ENCODE data around the gene SLC49A3.
"Not testable (repeated sequence)": the region's sequence is repeated elsewhere in the genome, so short reads cannot be mapped to it uniquely, and the experiment has no call there.

Gene SLC49A3

GRCh38 chr4:688854-689681 is at the start of gene SLC49A3:
Gene SLC49A3 (minus strand): TSS chr4:689151. CDS start chr4:689127, 24 bp downstream.
- no peak for DNase-seq

DNA sequence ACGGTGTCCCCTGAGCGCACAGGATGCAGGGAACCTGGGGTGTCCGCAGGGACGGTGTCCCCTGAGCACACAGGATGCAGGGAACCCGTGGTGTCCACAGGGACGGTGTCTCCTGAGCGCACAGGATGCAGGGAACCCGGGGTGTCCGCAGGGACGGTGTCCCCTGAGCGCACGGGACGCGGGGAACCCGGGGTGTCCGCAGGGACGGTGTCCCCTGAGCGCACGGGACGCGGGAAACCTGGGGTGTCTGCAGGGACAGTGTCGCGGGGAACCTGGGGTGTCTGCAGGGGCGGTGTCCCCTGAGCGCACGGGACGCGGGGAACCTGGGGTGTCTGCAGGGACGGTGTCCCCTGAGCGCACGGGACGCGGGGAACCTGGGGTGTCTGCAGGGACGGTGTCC is 47.6 kb upstream of the SLC49A3 start:
- not testable (repeated sequence) for DNase-seq

DNA sequence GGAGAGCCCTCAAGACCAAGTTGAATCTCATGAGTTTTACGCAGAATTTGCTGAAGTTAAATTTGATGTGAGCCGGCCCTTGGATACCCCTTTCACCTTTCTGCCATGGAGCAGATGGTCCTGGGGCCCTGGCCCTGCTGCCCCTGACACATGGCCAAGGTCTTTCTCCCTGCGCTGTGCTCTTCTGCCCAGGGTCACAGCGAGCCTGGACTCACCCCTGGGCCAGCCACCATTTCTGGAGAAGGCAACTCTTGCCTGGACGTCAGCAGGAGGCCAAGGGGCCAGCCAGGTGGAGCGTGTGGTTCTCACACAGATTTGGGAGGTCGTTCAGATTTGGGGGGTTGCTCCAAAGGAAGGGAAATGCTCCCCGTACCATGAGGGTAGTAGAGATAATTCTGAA is 46.6 kb upstream of the SLC49A3 start:
- DNase-seq: no peak

DNA sequence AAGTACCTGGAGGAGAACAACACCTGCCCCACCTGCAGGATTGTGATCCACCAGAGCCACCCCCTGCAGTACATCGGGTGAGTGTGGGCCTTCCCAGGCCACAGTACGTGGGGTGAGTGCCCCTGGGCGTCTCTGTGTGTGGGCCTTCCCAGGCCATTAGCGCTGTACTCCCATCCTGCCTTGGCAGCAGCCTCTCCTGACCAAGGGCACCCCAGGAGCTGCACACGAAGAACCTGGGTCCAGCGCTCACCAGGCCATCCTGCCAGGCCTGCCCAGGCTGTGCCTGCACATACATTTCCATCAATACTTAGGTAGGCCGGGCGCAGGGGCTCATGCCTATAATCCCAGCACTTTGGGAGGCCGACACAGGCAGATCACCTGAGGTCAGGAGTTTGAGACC is 46.0 kb upstream of the SLC49A3 start:
- DNase-seq: no peak

- DNase-seq: no peak
Measured at GRCh38 chr4:734075-734474, 45.1 kb upstream of the SLC49A3 start.

DNA sequence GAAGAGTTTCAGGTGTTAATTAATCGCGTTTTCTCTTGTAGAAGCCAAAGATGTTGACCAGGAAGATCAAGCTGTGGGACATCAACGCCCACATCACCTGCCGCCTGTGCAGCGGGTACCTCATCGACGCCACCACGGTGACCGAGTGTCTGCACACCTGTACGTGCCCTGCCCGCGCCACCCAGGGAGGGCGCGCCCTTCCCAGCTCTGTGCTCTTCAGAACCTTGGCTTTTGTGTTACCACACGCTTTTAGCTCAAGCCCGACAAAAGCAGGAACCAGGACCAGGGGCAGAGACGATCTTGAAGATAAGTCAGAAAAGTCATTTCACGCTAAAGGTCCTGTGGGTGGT is 44.7 kb upstream of the SLC49A3 start:
- no peak for DNase-seq

- DNase-seq: no peak
Measured at GRCh38 chr4:732911-733630, 44.1 kb upstream of the SLC49A3 start.

DNA sequence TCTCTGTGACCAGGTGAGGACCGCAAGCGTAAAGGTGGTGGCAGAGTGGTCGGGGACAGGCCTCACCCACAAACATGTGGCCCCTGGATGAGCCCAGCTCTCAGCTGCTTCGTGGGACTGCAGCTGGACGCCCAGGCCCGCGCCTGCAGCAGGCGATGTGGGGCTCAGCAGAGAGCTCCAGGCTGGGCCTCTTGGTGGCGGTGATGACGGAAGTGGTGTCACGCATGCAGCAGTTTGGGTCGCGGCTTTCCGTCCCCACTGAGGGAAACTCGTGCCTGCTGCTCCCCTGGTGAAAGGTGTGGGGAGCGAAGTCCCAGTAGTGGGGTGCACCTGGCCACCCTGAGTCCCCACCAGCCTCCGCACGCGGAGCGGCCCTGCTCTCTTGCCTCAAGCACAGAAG is 43.5 kb upstream of the SLC49A3 start:
- DNase-seq: no peak

DNA sequence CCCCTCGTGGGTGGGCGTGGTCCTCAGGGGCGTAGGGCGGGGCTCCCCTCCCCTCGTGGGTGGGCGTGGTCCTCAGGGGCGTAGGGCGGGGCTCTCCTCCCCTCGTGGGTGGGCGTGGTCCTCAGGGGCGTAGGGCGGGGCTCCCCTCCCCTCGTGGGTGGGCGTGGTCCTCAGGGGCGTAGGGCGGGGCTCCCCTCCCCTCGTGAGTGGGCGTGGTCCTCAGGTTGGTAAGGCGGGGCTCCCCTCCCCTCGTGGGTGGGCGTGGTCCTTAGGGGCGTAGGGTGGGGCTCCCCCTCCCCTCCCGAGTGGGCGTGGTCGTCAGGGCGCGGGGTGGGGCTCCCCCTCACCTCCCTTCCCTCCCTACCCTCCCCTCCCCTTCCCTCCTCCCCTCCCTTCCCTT is 43.0 kb upstream of the SLC49A3 start:
- DNase-seq: not testable (repeated sequence)

GRCh38 chr4:730946-731904 is 42.3 kb upstream of the SLC49A3 start:
- not testable (repeated sequence) for DNase-seq

DNA sequence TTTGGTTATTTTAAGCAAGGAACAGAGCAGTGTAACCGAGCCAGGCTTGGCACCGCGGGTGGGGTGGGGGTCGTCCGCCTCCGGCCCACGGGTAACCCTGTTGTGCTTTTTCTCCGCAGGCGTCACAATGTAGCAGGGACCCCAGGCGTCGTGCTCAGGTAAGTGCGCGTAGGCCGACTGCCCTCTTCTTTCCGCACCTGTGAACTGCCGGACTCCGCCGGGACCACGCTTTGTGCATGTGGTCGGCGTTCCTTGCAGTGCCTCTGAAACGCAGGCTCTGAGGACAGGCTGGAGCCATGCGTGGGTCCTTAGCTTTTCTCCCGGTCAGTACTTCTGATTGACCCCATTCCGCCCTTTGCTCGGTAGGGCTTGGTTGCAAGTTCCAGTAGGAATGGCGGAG is 41.6 kb upstream of the SLC49A3 start:
- no peak for DNase-seq

- no peak for DNase-seq
Measured at GRCh38 chr4:729336-730315, 40.7 kb upstream of the SLC49A3 start.

DNA sequence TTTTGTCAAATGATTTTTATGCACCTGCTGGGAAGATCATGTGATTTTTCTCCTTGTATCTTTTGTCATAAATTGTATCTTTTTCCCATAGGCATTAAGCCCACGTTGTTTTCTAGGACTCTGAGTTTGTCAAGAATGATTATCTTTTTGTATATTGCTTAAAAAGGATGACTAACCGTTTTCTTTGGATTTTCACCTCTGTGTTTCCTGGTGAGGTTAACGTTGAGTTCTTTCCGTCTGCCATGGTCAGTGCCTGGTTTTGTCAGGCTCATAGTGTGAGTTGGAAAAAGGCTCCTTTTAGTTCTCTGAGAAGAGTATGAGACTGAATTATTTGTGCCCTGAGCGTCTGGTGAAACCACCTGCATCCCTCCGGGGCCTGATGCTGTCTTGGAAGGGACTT is 38.6 kb upstream of the SLC49A3 start:
- no peak for DNase-seq

- no peak for DNase-seq
Measured at GRCh38 chr4:726838-727237, 37.9 kb upstream of the SLC49A3 start.

GRCh38 chr4:726235-726787 is 37.4 kb upstream of the SLC49A3 start:
- no peak for DNase-seq

DNA sequence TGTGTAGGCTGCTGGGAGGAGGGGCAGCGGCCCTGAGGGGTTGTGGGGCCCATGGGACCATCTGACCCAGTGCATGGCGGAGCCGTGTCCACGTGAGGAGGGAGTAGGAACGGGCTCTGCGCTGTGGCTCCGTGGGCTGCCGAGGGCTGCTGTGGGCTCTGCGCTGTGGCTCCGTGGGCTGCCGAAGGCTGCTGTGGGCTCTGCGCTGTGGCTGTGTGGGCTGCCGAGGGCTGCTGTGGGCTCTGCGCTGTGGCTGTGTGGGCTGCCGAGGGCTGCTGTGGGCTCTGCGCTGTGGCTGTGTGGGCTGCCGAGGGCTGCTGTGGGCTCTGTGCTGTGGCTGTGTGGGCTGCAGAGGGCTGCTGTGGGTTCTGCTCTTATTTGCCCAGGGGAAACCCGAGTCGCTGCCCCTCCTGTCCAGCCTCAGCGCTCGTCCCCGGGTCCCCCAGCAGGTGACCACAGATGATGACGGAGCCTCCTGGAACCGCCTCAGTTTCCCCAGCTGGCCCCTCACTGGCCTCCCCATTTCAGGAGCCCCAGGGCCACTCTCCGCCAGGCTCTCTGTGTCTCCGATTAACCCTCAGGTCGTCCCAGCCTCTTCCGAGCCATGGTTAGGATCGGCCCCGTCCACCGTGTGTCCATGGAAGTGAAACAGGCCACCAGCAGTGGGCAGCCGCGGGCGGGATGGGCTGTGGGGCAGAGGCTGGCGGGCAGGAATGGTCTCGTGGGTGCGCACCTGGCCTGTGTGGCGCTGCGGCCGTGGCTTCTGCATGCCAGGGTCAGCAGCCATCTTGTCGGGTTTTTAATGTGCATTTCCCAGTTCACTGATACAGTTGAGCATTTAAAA is 36.7 kb upstream of the SLC49A3 start:
- no peak for DNase-seq

DNA sequence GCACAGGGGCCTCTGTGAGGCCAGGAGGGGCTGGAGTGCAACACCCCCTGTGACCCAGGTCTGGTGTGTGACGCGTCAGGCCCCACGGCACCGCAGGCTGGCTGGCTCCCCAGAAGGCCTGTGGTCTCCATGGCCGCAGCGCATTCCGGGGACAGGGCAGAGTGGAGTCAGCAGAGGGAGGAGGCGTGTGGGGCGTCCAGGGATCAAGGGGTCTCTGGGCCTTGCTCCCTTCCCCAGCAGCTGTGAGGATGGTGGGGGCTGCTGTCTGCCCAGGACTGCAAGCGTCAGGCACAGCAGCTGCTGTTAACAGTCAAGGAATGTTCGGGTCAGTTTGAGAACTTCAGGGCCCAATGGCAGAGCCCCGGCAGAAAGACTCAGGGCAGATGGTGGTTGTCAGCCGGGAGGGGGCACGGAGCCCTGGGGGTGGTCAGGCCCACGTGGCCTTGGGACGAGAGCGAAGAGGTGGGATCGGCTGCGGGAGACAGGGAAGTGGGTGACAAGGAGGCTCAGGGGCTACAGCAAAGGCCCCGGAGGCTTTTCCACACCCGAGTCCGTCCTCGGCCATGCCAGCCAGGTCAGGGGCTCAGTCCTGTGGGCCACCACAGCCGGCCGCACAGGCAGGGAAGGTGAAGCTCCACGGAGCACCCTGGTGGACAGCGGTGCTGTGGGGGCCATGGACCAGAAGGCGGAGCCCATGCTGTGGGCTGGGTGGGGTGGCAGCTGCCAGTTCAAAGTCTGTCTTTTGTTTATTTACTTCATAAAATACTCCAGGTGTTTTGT is 35.0 kb upstream of the SLC49A3 start:
- DNase-seq: no peak

DNA sequence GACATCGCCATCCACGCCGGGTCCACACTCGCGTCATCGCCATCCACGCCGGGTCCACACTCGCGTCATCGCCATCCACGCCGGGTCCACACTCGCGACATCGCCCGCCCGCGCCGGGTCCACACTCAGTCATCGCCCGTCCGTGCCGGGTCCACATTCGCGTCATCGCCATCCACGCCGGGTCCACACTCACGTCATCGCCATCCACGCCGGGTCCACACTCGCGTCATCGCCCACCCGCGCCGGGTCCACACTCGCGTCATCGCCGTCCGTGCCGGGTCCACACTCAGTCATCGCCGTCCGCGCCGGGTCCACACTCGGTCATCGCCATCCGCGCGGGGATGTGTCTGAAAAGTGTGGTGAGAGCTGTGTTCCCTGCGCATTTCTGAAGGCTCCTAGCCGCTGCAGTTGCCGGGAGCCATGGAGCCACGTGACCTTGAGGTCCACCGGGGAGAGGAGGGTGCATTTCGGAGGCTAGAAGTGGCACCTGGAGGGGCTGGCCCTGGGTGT is 34.0 kb upstream of the SLC49A3 start:
- no peak for DNase-seq

- no peak for DNase-seq
Measured at GRCh38 chr4:722169-722725, 33.3 kb upstream of the SLC49A3 start.

Data from AML-193 (cell line).